NCI-H2196 (cell line): Measurements from ENCODE around the gene DNTTIP2.
"Not testable (repeated sequence)": the region's sequence is repeated elsewhere in the genome, so short reads cannot be mapped to it uniquely, and the experiment has no call there.

Experiments used
- DNase-seq: peaks from one replicate; lab custom pipeline; 2025; ENCODE audit not compliant: unreplicated experiment; lab: John Stamatoyannopoulos, UW

DNTTIP2 gene

GRCh38 chr1:93844262-93845045, 34.6 kb downstream of the DNTTIP2 start:
- DNase-seq, result peak; percentile 77

DNA sequence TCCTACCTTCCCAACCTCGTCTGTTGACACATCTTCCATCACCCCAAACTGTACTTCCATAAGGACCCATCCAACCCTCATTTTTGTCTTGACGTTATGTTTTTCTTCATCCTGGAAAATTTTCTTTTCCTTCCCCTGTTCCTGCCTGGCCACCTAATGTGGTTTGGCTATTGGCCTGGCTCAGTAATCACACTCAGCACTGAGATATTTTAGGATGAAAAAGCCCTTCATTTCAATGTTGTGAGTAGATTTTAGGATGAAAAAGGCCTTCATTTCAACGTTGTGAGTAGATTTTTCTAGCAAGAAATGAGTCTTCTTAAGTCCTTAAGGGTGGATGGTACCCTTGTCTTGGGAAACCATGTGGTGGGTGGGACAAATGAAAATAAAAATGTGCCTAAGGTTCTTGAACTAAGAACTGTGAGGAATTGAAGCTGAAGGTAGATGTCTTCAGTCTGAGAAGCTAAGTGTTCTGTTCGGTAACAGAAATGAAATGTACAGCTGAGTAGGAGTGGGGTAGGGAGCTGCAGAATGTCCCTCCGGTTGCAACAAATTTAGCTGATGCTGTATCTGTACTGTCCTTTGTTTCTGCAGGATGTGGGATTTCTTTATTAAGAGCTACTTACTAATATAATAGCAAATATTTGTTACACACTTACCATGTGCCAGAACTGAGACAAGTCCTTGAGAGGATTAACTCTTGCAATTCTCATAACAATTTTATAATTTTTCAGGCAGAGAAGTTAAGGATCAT, 36.1 kb downstream of the DNTTIP2 start:
- no peak for DNase-seq

DNA sequence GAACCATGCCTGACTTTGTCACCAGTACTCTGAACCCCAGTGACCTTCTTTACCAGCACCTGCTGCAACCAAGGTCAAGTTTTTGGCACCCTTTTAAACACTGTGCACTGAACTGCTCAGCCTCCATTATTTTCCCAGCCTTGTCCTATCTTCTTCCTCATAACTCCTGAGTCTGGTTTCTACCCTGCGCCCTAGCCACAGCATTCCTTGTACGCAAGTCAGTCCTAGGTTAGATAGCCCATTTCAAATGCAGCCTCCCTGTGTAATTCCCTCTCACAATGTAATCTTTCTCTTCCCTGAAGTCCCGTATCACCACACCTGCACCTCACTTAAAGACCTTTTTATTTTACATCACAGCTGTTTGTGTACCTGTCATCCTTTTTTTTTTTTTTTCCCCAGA, 37.2 kb downstream of the DNTTIP2 start:
- no peak for DNase-seq

- no peak for DNase-seq
These were observed 38.0 kb downstream of the DNTTIP2 start for GRCh38 chr1:93840956-93841482.

DNA sequence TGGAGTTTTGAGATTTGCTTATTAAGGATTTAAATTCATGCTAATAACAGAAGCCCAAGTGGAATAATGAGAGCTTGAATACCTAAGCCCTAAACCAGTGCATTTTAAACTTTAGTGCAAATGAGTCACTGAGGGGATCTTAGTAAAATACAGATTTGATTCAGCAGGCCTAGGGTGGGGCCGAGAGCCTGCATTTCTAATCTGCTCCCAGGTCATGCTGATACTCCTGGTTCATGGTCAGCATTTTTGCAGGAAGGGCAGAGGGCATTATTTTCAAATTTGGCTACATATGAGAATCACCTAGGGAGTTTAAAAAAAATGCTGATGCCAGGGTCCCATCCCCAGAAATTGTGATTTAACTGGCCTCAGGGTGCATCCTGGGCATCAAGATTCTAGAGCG, 39.3 kb downstream of the DNTTIP2 start:
- no peak for DNase-seq

DNA sequence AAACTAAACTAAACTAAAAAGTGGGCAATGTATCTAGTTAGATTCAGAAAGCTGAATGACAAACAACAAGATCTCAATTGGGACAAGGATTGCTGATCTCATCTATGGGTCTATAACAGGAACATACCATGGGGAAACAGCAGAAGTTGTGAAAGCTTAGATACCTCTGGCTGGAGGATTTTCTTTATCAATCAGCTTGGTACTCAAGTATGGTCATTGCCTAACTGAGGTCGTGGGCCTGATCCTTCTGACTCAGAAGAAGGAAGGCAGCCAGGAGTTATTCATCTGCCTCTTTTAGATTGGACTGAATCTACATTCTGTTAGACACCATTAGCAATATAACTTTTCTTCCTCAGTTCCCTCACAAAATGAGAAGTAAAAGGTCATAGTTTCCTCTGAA, 39.7 kb downstream of the DNTTIP2 start:
- DNase-seq, result no peak

- no peak for DNase-seq
These were observed 41.0 kb downstream of the DNTTIP2 start for GRCh38 chr1:93837961-93838360.

DNA sequence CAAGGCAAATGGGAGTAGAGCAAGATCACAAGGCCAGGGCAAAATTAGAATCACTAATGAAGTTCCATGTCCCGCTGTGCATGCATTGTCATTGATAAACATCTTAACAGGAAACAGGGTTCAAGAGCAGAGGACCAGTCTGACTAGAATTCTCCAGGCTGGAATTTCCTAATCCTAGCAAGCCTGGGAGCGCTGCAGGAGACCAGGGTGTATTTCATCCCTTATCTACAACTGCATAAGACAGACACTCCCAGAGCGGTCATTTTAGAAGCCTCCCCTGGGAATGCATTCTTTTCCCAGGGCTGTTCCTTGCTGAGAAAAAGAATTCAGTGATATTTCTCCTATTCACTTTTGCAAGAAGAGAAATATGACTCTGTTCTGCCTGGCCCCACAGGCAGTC, 45.7 kb downstream of the DNTTIP2 start:
- DNase-seq, result not testable (repeated sequence)

- no peak for DNase-seq
These were observed 49.9 kb downstream of the DNTTIP2 start for GRCh38 chr1:93829061-93829460.

DNA sequence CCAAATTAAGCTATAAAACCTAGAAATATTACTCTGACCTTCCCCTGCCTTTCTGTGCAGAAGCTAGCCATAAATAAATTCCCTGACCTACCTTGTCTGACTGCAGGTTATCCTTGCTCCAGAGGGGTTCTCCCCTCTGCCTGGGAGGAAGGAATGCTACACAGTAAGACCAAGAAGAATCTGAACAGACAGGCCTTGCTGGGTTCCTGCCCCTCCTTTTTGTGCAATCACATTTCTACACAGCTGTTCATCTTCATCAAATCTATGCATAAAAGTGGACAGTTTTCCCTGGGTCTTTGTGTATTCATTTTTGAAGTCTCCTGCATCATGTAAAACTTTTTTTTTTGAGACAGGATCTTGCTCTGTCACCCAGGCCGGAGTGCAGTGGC, 50.6 kb downstream of the DNTTIP2 start:
- no peak for DNase-seq

DNA sequence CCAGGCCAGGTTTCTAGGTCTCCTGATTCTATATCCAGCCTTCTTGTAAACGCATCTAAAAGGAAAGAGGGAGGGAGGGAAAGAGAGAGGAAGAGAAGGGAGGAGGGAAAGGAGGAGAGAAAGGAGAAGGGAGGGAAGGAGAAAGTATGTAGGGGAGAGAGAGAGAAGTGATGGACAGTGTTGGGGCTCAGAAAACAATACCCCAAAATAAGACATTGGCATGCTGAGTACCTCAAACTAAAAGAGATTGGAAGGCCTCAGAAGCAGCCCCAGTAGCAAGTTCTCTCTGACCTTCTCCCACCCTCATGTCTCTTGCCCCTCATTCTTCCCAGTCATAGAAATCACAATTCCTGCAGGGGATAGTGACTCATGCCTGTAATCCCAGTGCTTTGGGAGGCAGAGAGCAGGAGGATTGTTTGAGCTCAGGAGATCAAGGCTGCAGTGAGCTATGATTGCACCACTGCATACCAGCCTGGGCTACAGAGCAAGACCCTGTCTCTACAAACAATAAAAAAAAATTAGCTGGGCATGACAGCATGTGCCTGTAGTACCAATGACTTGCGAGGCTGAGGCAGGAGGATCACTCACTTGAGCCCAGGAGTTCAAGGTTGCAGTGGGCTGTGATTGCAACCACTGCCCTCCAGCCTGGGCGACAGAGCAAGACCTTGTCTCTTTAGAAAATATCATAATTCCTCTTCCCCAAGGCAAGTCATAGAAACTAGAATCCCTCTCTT, 51.2 kb downstream of the DNTTIP2 start:
- DNase-seq, result no peak

GRCh38 chr1:93827128-93827527, 51.9 kb downstream of the DNTTIP2 start:
- DNase-seq, result no peak

GRCh38 chr1:93824834-93825233, 54.2 kb downstream of the DNTTIP2 start:
- DNase-seq, result no peak

DNA sequence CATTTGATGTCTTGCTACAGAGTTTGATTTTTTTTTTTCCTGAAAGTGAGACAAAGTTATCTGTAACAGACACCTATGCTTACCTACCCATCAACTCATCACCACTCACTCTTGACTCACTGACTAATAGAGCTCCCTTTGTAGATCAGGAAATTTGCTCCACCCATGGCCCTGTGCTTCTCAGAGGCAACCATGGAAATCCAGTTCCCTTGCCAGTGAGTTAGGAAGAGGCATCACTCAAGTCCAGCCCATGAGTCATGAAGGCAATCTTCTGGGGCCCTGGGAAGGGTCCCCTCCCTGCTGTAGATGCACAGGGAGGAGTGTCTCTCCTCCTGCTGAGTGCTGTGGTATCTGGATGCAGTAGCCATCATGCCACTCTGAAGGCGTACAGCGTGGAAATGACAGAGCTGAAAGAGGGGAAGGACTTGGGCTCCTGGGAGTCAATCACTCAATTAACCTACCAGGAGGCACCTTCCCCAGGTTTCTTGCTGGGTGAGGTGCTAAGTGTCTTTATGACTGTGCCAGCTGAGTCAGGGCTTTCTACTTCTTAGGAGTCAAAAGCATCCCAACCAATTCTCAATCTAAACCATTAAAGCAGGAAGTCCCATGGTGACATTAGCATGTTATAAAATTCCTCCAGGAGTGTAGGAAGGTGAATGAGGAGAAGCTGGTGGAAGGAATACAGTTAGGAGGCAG, 56.1 kb downstream of the DNTTIP2 start:
- DNase-seq, result no peak

- no peak for DNase-seq
These were observed 57.4 kb downstream of the DNTTIP2 start for GRCh38 chr1:93821423-93822144.

- no peak for DNase-seq
These were observed 58.2 kb downstream of the DNTTIP2 start for GRCh38 chr1:93820554-93821422.

DNA sequence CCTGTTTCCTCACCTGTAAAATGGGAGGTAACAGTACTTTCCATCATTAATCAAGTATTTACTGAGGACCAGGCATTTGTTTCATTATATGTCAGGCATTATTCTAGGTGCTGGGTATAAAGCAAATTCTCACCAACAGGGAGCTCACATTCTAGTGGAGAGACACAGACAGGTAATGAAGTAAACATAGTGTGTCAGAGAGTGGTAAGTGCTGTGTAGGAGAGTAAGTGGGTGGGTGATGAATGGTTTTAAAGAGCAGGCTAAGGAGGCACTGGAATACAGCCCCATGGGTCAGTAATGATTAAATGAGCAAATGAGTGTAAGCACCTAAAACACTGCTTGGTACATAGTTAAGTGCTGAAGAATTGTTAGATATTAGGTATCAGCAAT, 60.4 kb downstream of the DNTTIP2 start:
- no peak for DNase-seq

GRCh38 chr1:93817819-93818569, 61.0 kb downstream of the DNTTIP2 start:
- no peak for DNase-seq
